Fibroblast of mammary gland (primary cell): ENCODE results near the gene RAB14.

ENCODE experiments used
- DNase-seq: peaks from one replicate; pipeline ENCODE4 v3.0.0-alpha.2; 2010; ENCODE audit warnings: low read depth
- H3K4me3 ChIP-seq: 2 replicates; pipeline ENCODE4 v1.5.1; 2011; ENCODE audit warnings: low read depth, mild to moderate bottlenecking, low read length, moderate library complexity; ENCODE audit not compliant: control insufficient read depth
- TF ChIP-seq, protein P1 (sequence below): conservative IDR thresholded peaks from 2 replicates; pipeline ENCODE4 v1.5.1; 2011; ENCODE audit warnings: low read depth, low read length, inconsistent platforms; ENCODE audit not compliant: control insufficient read depth, insufficient read depth

The RAB14 gene

GRCh38 chr9:121239851-121240250 lies 38.2 kb upstream of the RAB14 start:
- no peak for DNase-seq
- H3K4me3 ChIP-seq: no peak overlapping the region
- TF ChIP-seq, protein P1, sequence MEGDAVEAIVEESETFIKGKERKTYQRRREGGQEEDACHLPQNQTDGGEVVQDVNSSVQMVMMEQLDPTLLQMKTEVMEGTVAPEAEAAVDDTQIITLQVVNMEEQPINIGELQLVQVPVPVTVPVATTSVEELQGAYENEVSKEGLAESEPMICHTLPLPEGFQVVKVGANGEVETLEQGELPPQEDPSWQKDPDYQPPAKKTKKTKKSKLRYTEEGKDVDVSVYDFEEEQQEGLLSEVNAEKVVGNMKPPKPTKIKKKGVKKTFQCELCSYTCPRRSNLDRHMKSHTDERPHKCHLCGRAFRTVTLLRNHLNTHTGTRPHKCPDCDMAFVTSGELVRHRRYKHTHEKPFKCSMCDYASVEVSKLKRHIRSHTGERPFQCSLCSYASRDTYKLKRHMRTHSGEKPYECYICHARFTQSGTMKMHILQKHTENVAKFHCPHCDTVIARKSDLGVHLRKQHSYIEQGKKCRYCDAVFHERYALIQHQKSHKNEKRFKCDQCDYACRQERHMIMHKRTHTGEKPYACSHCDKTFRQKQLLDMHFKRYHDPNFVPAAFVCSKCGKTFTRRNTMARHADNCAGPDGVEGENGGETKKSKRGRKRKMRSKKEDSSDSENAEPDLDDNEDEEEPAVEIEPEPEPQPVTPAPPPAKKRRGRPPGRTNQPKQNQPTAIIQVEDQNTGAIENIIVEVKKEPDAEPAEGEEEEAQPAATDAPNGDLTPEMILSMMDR: no peak

DNA sequence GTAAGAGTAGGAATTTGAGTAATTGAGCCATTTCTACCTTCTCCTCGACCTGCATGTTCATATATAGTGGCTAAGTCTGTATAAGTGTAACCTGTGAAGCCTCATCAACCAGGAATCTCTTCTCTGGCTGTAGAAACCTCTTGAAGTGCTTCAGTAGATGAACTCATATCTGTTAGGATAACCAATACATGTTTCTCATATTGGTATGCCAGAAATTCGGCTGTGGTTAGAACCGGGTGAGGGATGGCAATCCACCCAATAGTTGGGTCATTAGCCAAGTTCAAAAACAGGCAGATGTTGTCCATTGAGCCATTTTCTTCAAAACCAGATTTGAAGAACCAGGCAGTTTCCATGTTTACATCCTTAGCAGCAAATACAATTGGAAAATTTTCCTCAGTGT lies 37.4 kb upstream of the RAB14 start:
- DNase-seq: no peak
- TF ChIP-seq, protein P1: no peak
- H3K4me3 ChIP-seq: no peak overlapping the region

- TF ChIP-seq, protein P1: no peak
Observed at GRCh38 chr9:121237916-121238315, 36.2 kb upstream of the RAB14 start.

DNA sequence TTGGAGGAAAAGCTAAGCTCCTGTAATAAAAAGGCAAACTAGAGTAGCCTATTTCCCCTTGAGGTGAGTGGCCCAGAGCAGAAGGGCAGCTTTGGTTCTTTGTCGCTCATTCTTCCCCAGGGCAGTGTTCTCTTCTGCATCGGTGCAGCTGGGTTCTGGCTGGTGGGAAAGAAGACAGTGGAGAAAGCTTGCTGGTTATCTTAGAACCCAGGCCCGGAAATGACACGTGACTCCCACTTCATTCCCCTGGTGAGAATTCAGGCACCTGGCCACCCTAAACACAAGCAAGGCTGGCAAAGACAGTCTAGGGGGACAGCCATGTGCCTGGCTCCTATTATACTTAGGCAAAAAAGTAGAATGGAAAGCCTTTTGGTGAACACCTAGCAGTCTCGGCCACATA lies 33.8 kb upstream of the RAB14 start:
- H3K4me3 ChIP-seq: no peak overlapping the region
- TF ChIP-seq, protein P1: no peak
- DNase-seq: no peak

More at GRCh38 chr9:121237916-121238315, 36.2 kb upstream of the RAB14 start:
- H3K4me3 ChIP-seq: no peak overlapping the region
- no peak for DNase-seq

GRCh38 chr9:121234832-121235161 lies 33.1 kb upstream of the RAB14 start:
- TF ChIP-seq, protein P1: no peak
- DNase-seq: no peak

GRCh38 chr9:121233906-121234831 lies 32.5 kb upstream of the RAB14 start:
- DNase-seq: peak; percentile 58
- no peak overlapping the region for H3K4me3 ChIP-seq
- TF ChIP-seq, protein P1: no peak

More at GRCh38 chr9:121234832-121235161, 33.1 kb upstream of the RAB14 start:
- no peak overlapping the region for H3K4me3 ChIP-seq
